GM13977 (cell line): ENCODE results near the gene THSD7A.
"Not testable (repeated sequence)": the region's sequence is repeated elsewhere in the genome, so short reads cannot be mapped to it uniquely, and the experiment has no call there.

Experiments used
- DNase-seq: peaks from one replicate; pipeline ENCODE4 v3.0.0; 2012; ENCODE audit warnings: low spot score
- in situ Hi-C: fragments of 300-500 bp; cut with MboI; formaldehyde crosslinking; loops from one replicate; pipeline ENCODE4 v1.12.0; 2022; ENCODE audit warnings: low sequenced_read_pairs, low pct_unique_long_range_greater_than_20kb, mixed read lengths, inconsistent platforms; ENCODE audit not compliant: unreplicated experiment
- TF ChIP-seq, protein P1 (sequence below): IDR thresholded peaks from 2 replicates; pipeline ENCODE4 v1.5.1; 2012; ENCODE audit warnings: mild to moderate bottlenecking, control low read depth; ENCODE audit not compliant: insufficient read depth; ENCODE audit errors: extremely low read depth, missing control alignments

The THSD7A gene

DNA sequence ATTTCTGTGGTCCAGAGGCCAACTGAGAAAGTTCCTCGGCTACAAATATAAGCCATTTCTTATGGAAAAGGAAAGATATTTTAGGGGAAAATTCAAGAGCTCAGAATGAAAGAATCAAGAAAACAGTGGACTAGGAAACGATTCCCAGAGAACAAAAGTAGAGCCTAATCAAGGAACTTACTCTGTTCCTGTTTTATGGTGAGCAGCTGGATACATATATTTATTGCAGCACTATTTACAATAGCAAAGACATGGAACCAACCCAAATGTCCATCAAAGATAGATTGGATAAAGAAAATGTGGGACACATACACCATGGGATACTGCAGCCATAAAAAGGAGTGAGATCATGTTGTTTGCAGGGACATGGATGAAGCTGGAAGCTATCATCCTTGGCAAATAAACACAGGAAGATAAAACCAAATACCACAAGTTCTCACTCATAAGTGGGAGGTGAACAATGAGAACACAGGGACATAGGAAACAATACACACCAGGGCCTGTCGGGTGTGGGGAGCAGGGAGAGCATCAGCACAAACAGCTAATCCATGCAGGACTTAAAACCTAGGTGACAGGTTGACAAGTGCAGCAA is 298.7 kb downstream of the THSD7A start:
- in situ Hi-C loops, result loop anchor here (25.0 kb wide), 1 partner anchor 96 kb away; no protein-coding TSS in a partner anchor
- no peak for DNase-seq
- TF ChIP-seq, protein P1, sequence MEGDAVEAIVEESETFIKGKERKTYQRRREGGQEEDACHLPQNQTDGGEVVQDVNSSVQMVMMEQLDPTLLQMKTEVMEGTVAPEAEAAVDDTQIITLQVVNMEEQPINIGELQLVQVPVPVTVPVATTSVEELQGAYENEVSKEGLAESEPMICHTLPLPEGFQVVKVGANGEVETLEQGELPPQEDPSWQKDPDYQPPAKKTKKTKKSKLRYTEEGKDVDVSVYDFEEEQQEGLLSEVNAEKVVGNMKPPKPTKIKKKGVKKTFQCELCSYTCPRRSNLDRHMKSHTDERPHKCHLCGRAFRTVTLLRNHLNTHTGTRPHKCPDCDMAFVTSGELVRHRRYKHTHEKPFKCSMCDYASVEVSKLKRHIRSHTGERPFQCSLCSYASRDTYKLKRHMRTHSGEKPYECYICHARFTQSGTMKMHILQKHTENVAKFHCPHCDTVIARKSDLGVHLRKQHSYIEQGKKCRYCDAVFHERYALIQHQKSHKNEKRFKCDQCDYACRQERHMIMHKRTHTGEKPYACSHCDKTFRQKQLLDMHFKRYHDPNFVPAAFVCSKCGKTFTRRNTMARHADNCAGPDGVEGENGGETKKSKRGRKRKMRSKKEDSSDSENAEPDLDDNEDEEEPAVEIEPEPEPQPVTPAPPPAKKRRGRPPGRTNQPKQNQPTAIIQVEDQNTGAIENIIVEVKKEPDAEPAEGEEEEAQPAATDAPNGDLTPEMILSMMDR, result no peak

DNA sequence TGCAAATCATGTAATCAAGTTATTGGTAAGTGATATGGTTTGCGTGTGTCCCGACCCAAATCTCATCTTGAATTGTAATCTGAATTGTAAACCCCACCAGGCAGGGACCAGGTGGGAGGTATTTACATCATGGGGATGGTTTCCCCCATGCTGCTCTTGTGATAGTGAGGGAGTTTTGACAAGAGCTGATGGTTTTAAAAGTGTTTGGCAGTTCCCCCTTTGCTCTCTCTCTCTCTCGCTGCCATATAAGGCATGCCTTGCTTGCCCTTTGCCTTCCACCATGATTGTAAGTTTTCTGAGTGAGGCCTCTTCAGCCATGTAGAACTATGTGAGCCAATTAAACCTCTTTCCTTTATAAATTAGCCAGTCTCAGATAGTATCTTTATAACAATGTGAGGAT is 302.6 kb downstream of the THSD7A start:
- TF ChIP-seq, protein P1, result no peak
- DNase-seq, result no peak
- in situ Hi-C loops, result loop anchor here (25.0 kb wide), 1 partner anchor 92 kb away; no protein-coding TSS in a partner anchor

DNA sequence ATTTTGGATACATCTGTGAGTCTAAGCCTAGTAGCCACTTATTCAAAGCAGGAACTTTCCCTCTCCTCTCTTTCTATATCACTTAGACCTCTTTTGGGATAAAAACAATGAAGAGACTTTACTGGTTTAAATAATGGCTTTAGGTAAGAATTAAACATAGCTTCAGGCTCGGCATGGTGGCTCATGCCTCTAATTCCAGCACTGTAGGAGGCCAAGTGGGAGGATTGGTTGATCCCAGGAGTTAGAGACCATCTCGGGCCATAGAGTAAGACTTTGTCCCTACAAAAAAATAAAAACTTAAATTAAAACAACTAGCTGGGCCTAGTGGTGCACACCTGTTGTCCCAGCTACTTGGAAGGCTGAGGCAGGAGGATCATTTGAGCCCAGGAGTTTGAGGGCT is 304.3 kb downstream of the THSD7A start:
- in situ Hi-C loops, result loop anchor here (25.0 kb wide), 1 partner anchor 90 kb away; no protein-coding TSS in a partner anchor

DNA sequence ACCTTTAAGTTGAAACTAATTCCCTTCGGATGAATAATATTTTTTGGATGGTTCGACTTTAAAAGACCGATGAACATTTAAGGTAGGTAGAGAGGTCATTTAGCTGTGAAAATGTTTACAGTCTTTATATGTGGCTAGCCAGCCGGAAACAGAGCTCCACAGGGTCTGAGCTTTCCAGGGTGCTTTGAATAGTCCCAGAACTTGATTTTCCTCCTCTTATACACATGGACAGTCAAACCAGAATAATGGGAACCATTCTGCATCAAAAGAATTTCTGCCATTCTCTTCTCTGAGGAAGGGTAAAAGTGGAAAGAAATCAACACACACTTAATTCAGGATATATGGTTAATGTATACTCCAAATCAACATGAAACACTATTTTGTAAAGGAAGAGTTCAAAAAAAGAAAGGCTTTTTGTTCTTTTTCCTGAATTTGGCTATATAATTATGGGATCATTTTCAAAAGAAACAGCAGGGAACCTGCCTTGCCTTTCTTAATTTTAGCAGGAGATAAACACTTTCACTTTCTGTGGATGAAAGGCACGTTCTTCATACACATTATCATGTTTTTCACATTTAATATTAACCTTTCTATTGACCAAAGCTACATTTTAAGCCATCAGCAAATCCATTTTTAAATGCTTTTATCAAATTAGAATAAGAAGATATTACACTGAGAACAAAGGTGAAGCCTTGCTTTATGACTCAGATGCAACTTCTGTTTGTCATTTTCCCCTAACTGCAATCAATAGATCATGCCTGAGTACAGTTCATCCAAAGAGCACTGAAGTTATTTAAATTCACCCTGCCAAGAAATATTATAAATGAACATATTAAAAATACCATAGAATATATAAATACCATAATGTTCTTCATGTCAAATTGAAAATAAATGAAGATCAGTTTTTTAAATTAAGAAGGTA is 307.3 kb downstream of the THSD7A start:
- in situ Hi-C loops, result loop anchor here (25.0 kb wide), 1 partner anchor 87 kb away; no protein-coding TSS in a partner anchor
- DNase-seq, result no peak
- TF ChIP-seq, protein P1, result no peak

More for the DNA sequence above, 304.3 kb downstream of the THSD7A start:
- TF ChIP-seq, protein P1, result no peak
- DNase-seq, result no peak

DNA sequence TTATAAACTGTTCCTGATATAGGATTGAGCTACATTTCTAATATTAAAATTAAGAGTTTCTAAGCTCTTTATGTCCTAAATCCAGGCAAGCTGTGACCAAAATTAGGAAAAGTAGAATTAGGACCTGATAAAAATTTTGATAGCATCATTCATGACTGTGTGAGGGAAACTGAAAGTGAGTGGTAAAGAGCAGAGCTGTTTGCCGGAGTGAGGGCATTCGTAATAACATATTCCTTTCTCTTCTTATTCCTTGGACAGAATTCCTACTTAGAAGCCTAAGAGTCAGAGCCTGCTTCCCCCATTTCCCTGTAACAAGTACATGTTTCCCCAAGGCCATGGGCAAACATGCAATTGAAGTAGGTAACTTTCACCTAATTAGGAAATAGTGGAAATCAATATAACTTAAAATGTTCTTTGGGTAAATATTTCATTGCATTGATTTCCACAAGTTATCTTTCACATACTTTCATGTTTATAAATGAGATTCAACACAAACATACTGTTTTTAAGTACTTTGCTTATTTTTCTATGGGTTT is 310.0 kb downstream of the THSD7A start:
- DNase-seq, in situ Hi-C loops: not testable (repeated sequence)

DNA sequence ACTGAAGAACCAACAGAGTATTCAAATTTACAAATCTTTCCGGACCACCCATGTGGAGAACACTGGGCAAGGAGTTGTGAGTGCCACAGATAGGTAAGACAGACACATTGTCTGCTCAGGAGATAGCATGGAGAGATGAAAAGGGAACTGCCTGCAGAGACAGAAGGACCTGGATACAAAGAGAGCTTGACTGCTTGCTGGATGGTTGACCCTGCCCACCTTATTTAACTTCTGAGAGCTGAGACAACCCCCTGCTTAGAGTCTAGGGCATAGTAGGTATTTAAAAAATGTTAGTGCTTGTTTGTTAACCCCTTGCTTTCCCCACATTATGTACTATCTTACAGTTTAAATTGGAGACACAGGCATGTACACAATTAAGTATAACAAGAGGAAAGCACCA is 314.1 kb downstream of the THSD7A start:
- DNase-seq, result no peak
- TF ChIP-seq, protein P1, result no peak
- in situ Hi-C loops, result no loop called here
